GM12801 (cell line): ENCODE measurements around the gene AFF3.

Experiments used
- TF ChIP-seq, protein P1 (sequence below): IDR thresholded peaks from one replicate; pipeline ENCODE4 v1.5.1; 2011; ENCODE audit warnings: control low read depth; ENCODE audit not compliant: insufficient read length; ENCODE audit errors: extremely low read depth

AFF3 gene

DNA sequence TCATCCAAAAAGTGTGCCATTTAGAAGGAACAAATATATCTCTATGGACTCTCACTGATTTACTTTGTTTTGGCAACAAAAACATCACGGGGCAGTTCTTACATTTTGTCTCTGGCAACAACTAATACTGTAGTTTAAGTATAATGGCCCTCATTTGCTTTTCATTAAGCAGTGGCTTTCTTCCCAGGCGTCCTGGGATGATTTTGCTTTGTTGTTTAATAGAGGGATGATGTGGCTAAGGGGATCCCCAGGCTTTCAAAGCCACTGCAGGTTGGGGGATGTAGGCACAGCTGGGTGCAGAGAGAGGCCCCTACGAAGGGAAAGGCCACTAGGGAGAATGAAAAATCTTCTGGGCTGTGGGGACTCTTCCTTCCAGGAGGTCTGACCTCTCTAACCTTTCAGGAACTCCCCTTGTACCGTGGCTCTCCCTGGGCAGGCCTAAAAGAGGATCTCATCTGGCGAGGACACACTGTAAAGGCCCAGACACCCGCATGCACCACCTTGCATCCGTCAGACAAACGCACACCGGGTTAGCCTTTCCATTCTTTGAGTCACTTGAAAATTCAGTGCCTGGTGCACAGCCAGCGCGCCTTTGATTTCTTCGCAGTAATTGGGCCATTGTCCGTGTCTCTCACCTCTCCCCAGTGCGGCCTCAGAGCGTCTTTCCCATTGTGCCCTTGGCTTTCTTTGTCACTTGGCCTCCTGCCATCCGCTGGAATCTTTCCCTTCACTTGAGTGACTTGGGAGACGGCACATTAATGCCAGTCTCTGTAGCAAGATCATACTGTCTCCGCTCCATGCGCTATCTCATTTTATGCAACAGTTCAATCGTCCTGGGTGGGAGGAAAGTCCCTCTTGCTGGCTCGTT, 40.3 kb upstream of the AFF3 start:
- TF ChIP-seq, protein P1, sequence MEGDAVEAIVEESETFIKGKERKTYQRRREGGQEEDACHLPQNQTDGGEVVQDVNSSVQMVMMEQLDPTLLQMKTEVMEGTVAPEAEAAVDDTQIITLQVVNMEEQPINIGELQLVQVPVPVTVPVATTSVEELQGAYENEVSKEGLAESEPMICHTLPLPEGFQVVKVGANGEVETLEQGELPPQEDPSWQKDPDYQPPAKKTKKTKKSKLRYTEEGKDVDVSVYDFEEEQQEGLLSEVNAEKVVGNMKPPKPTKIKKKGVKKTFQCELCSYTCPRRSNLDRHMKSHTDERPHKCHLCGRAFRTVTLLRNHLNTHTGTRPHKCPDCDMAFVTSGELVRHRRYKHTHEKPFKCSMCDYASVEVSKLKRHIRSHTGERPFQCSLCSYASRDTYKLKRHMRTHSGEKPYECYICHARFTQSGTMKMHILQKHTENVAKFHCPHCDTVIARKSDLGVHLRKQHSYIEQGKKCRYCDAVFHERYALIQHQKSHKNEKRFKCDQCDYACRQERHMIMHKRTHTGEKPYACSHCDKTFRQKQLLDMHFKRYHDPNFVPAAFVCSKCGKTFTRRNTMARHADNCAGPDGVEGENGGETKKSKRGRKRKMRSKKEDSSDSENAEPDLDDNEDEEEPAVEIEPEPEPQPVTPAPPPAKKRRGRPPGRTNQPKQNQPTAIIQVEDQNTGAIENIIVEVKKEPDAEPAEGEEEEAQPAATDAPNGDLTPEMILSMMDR, result no peak

DNA sequence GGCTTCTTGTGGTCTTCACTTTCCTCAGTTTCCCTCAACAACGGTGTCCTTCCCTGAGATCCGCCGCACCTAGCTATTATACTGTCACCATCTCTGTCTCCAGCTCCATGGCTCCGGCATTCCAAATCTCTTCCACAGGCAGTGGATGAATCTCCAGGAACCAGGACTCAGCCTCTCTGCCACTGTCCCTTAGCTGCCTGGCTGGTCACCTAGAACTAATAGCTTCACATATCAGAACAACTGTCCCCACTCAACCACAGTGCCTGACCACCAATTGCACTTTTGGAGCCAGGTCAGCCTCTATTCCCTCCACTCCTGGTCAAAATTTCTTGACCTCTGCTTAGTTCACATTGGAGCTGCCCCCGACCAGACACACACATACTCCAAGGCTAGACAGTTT, 38.1 kb upstream of the AFF3 start:
- TF ChIP-seq, protein P1, result no peak

DNA sequence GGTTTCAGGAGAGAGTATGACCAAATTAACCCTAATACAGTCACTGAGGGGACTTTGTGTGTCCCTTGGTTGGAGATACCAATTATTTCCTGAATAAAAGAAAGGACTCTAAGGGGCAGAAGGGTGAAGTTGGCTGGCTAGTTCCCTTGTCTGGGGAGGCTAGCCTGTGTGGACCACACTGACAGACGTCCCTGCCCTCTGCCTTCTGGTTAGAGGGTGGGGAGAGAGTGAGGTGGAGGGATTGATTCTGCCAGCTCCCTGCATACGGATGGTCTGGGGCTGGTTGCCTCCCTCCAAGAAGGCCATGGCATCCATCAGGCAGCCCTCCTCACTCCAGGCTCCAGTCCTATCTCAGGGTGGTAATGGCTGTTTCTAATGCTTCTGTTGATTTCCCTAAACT, 37.4 kb upstream of the AFF3 start:
- TF ChIP-seq, protein P1, result no peak

DNA sequence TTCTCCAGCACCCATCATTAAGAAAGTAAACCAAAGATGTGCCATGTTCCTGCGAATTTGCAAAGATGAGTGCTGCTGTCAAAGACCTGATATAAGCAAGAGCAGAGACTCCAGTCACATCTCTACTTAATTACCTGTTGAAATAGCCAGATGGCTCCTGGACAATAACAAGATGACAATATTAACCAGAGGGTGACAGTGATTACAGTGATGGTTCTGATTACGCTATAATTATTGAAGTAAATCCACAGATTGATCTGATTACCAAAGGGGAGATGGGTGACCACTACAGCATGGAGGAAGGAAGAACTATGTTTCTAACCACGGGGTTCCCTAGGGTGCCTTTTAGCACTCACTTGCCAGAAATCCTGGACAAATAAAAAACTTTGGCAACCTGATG, 36.5 kb upstream of the AFF3 start:
- TF ChIP-seq, protein P1, result no peak

DNA sequence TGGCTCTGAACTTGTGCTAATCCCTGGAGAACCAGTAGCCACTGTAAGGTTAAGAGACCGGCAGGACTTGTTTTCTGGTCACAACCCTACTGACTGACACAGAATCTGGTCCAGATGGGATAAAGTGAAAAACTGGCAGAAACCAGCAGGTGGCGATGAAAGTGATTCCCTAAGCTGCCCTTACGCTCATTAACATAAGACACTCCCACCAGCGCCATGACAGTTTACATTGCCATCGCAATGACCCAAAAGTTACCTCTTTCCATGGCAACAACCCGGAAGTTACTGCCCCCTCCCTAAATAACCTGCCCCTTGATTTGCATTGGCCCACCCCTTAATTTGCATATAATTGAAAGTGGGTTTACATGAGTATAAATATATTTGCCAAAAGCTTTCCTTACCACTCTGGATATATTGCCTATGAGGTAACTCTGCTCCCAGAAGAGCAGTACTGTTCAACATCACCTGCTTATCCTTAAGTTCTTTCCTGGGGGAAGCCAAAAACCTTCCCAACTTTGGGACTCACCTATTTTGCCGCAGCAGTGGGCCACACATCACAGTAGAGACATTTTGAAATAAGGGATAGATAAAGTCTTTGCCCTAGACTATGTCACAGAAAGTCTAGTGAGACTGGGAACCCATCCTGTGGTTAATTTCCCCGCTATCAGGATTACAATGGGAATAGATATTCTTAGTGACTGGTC, 35.8 kb upstream of the AFF3 start:
- TF ChIP-seq, protein P1, result no peak

DNA sequence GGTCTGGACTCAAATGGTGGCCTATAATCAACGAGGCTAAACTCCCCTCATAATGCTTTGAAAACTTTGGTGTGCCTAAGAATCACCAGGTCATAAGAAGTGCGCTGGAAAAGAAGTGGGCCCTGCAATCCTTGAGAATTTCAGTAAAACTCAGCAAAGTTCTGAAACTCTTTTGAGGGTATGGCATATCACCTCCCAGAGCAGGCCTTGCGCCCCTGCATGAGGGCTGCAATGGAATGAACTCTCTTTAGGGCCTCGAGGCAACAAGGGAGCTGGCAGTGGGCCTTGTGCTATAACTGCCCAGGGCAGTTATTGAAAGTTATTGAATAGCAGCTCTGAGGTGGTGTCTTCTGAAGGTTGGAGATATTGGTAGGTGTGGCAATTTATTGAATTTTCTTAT, 34.5 kb upstream of the AFF3 start:
- TF ChIP-seq, protein P1, result no peak

DNA sequence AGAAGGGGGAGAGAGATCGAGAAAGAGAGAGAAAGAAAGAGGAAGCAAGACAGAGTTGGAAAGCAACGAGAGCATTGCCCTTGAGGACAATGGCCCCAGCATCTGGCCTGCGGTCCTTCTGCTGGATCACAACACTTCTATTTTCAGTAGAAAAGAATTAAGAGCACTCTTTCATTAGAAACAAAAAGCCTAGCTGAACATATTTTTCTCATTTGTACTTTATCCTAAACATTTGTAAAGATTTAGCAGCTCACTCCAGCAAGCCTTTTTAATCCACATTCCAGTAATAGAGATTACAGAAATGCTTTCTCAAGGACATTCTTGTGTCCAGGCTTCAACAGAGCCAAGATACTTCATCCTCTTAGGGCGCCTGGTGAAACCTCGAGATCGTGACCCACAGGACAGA, 31.6 kb upstream of the AFF3 start:
- TF ChIP-seq, protein P1, result no peak
